T1000 (cell line): ENCODE measurements around the gene PLEKHG5.
"Not testable (repeated sequence)": the region's sequence is repeated elsewhere in the genome, so short reads cannot be mapped to it uniquely, and the experiment has no call there.

Source experiments
- DNase-seq: peaks from one replicate; lab custom pipeline; 2025; ENCODE audit warnings: mixed read lengths; lab: John Stamatoyannopoulos, UW

The PLEKHG5 gene

DNA sequence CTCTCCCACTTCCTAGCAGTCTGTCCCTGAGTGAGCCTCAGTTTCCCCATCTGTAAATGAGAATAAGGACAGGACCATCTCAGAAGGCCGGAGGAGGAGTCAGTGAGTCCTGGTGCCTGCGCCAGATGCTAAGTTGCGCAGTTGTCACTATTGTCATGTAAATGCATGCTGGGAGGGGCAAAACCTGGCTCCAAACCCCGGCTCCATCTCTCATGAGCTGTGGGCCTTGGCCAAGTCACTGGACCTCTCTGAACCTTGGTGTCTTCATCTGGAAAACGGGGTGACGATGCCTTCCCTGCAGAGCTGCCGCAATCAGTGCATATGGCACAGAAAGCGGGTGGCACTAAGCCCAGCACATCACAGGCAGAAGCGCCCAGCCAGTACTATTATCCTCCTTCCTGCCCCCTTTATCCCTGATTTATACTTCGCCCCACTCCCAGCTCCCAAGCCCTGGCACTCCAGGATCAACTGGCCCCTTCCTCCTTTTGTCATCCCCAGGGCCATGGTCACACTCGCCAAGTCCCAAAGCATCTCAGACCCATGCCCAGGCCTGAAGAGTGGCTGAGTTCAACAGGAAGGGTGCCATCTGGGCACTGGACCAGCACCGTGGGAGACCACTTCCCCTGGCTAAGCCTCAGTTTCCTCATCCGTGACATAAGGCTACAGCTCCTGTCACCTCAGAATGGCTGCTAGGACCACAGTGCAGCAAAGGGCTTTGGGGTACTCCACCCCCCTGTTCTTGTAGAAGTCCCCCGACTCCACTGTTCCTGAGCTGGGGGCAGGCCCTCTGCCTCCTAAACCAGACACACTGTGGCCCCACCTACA, 4.3 kb upstream of the PLEKHG5 start:
- no peak for DNase-seq

DNA sequence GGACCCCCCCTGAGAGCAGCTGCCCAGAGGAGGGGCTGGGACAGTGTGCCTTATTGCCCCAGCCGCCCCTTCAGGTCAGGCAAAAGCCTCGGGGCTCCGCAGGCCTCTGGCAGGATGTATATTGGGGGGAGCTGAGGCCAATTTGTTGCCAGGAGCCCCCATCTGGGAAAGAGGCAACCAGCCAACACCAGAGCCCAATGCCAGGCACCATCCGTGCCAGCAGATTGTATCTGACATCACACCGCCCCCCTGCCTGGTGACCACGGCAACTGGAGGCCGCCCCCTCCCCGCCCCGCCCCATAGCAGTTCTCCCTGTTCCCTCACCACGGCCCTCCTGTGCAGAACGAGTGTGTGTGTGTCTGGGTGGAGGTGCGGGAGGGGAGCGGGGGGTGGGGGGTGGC, 3.6 kb upstream of the PLEKHG5 start:
- DNase-seq = no peak

DNA sequence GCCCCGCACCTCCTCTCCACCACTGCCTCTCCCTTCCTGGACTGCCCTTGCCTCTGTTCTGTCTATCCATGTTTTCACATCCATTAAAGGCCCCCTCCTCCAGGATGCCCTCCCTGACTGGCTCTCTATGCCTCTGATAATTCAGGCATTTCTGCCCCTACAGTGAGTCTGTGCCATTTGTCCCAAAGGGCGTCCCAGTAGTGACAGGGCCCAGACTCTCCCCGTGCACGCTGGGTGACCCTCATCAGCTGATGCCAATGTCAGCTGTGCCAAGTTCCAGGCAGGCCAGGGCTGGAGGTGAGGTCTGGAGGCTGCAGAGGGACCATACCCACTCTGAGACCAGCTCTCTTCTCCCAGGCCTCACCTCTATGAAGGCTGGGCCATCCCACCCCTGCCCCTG, 3.2 kb upstream of the PLEKHG5 start:
- DNase-seq = no peak

DNA sequence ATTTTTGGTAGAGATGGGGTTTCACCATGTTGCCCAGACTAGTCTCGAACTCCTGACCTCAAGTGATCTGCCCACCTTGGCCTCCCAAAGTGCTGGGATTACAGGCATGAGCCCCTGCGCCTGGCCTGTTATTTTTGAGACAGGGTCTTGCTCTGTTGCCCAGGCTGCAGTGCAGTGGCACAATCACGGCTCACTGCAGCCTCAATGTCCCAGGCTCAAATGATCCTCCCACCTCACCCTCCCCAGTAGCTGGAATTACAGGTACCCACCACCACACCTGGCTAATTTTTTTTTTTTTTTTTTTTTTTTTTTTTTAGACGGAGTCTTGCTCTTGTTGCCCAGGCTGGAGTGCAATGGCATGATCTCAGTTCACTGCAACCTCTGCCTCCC, 2.4 kb upstream of the PLEKHG5 start:
- not testable (repeated sequence) for DNase-seq

DNA sequence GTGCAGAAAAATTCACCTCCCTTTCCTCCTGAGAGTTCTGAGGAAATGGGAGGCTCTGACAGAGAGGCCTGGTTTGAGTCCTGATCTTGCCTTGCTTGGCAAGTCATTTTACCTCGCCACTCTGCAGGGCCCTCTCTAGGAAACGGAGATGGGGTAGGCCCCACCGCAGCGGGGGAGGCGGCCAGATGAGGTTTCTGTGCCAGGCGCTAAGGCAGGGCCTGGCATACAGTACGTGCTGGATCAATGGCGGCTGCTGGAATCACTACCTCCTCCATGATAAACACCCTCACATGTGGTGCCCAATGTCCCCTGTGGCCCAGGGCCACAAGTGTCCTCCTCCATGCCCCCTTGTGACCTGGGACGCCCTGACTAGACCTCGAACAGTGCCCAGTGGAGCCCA, 499 bp upstream of the PLEKHG5 start:
- no peak for DNase-seq

DNA sequence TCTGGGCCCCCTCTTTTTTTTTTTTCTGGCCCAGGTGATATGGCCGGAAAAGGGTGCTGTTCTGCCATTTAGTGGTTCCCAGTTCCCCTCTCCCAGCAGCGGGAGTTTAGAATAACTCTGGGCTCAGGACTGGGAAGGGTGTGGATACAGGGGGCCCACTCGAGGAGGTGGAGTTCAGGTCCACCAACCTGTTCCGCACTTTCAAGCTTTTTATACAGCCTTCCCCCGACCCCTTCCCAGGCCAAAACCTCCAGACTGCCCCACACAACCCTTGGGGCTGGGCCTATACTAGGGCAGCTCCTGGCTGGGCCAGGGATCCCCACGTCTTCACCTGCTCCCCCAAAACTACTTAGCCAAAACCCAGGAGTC, 402 bp downstream of the PLEKHG5 start:
- DNase-seq = no peak

DNA sequence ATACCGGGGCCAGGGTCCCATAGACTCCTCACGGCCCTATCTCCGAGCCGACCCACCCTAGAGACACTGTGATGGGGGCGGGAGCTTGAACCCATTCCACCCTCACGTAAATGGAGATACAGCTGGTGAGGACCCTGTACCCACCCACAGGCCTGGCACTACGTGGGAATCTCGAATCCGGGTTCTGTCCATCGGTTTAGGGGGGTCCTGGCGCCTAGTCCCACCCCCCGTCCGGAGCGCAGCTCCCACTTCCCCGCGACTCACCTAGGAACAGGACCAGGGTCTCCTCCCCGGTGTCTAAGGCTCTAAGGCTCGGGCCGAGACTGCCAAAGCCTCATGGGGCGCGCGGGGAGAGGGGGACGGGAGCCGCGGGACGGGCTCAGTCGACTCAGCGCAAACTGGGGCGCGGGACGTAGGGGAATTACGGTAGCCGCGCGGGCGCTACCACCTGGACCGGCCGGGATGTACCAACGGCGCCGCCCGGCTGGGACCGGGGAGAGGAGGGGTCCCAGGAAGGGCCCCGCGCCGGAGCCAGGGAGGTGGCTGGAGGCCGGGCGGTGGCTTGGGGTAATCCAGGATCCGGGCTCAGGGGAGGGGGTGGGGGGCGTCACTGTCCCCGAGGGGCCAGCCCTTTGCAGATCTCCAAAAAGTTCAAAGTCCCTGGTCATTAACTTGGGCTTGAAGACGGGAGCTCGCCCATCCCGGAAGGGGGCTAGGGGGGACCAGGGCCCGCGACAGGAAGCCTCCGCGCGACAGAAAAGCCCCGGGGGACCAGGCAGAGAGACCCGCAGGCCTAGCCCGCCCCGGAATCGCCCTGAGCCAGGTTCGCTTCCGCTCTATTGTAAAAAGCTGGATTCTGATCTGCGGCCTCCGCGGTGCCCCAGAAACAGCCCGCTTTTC, 1.0 kb downstream of the PLEKHG5 start:
- DNase-seq = peak; percentile 39

DNA sequence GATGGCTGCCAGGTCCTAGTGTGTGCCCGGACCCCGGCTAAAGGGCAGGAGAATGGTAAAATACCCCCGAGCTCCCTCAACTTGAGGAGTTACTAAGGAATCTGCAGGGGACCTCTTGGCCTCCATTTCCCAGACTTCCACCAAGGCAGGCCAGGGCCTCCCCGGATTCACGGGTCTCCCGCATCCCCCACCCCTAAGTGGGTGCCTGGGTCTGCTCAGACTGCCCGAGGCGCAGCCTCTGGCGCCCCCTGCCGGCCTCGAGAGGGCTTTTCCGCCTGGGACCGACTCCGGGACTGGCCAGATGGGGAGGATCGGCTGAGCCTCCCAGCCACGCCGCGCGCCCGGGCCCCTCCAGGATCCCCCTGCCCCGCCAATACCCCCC, 1.7 kb downstream of the PLEKHG5 start:
- peak; percentile 42 for DNase-seq

DNA sequence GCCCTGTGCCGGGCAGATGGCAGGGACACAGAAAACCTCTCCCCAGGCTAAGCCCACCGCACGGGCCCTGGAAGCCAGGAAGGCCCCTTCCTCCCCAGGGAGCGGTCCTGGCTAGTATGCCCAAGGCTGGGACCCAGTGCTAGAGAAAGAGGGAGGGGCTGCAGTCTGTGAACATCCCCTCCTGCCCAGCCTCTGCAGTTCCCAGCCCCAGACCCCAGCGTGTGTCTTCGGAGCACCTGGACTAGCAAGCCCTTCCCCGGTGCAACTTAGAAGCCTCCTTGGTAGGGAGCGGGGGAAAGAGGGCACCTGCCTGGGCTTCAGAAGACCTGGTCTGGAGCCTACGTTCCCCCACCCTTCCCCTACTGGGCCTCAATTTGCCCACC, 2.1 kb downstream of the PLEKHG5 start:
- DNase-seq = no peak

DNA sequence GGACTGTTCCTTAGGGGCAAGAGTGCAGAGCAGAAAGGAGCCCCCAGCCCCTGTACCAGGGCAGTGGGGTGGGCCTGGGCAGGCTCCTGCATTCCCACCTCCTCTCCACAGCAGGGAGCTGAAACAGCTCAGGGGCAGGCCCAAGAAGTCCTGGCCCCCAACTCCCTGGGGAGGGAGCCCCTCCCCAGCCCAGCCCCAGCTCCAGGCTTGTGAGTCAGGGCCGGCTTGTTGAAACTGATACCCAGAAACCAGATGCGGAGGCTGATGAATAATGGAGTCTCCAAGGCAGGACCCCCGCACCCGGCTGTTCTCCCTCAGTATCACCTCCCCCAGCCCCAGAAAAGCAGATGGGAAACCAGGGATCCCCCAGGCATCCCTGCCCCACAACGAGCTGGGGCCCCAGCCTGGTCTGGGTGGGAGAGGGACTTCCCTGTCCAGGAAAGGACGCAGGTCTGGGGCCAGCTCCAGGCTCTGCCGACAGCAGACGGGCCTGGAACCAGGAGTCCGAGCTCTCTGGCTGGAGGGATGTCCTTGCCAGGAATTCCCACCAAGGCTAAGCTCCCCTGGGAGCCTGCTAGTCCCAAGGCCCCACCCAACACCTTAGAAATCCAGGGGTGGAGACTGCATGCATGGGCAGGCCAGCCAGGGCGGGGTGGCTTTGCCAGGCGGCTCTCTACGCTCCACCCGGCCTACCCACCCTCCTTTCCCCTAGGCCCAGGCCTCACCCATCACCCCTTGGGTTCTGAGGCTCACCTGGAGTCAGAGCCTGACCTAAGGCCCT, 2.7 kb downstream of the PLEKHG5 start:
- peak; percentile 11 for DNase-seq

DNA sequence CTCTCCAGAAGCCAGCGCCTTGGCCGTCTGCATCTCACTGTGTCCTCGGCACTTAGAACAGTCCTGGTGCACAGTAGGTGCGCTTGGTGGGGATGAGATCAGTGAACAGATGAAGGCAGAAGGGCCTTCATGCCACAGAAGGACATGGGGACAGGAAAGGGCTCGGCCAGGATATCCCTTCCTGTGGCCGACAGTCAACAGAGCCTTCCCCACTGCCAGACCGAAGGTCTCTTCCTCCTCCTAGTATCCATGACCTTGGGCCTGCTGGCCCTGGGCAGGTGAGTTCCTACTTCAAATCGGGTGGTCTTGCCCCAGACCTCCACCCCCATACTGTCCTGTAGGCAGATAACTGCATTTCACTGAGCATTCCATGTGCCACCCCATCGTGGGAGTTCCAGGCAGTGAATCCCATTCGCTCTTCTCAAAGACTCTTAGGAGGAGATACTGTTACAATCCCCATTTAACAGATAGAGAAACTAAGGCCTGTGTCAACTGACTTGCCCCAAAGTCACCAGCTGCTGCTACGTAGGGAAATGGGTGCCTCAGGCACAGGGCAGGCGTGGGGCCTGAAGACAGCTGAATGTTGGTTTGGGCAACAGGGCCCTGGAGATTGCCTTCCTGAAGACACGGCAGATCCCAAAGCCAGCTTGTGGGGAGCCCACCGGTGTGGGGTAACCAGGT, 3.5 kb downstream of the PLEKHG5 start:
- DNase-seq = no peak

DNA sequence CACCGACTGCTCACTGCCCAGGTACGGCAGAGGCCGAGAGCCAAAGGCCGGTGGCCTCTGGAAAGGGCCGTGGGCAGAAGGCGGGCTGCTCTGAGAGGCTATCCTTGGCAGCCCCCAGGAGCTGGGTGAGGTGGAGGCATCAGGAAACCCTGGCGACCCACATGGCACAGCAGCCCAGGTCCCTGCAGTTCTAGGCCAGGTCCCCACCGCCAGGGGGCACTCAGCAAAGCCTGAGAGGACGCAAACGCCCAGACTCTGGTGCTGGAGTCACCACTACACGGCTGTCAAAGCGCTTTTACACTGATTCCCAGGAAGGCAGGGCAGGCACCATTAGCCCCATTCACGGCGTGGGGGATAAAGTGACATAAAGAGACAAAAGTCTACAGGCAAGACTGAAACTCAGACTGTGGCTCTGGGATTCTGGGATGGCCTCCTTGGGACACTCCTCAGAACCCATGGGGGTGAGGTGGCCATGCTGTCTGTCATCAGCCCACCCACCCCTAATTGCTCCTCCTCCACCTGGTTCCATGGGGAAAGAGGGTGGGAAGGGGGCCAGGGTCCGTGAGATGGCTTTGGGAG, 4.9 kb downstream of the PLEKHG5 start:
- DNase-seq = peak; percentile 70

DNA sequence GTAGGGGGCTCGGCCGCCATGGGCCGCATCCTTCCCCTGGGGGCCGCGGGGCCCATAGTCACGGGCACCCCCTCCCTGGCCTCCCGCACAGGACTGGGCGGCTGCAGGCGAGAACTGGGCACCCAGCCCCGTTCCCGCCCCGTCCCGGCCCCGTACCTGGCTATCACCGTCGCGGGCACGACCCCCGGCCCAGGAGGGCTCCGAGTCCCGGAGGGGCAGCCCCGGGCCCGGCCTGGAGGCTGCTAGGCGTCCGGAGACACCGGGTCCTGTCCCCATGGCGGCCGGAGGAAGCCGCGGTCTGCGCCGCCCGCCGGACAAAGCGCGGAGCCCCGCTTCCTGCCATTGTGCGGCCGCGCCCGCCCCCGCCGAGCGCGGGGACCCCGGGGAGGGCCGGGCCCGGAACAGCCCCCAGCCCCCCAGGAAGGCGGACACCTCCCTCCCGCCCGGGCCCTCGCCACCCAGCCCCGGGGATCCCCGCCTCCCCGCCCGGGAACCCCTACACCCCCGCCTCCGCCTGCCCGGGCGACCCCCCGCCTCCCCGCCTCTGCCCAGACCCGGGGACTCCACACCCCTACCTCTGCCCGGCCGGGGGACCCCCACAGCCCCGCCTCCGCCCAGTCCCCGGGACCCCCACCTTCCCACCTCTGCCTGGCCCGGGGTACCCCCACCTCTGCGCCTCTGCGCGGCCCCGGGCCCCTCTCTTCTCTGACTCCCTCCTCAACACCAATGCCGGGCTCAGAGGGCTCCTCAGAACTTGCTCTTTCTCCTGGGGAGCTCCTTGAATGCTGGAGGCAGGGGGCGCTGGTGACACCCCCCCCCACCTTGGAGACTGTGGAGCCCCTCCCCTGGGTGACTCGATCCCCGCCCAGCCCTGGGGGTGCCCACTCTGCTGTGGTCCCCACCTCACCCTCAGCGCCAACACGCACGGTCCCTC, 6.0 kb downstream of the PLEKHG5 start:
- no peak for DNase-seq

DNA sequence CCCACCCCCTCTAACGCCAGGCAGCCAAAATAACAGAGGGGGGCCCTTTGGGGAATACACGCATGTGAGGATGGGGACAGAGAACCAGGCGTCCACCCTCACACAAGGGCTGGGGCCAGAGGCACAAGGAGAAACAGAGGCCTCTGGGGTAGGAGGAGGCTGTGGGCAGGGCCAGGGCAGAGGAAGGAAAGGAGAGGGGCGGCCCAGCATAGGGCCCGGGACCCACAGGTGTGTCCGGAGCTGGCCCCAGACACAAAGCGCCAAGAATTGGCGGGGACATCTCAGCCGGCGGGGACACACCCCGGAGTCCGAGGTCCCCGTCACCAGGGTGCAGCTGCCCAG, 6.7 kb downstream of the PLEKHG5 start:
- DNase-seq = no peak

DNA sequence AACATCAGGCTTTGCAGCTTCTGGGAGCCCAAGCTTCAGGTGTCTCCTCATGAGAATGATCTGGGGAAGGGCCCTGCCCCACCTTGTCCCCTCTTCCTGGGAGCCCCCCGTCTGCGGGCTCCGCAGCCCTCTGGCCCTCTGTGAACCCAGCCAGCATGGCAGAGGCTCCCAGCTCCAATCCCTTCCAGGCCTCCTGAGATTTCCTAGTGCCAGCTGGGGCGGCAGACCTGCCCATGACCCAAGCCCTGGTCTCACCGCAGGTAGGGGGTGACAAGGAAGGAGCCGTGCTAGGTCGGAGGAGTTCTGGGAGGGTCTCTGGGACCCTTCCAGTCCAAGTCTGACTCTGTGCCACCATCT, 7.7 kb downstream of the PLEKHG5 start:
- DNase-seq = no peak

DNA sequence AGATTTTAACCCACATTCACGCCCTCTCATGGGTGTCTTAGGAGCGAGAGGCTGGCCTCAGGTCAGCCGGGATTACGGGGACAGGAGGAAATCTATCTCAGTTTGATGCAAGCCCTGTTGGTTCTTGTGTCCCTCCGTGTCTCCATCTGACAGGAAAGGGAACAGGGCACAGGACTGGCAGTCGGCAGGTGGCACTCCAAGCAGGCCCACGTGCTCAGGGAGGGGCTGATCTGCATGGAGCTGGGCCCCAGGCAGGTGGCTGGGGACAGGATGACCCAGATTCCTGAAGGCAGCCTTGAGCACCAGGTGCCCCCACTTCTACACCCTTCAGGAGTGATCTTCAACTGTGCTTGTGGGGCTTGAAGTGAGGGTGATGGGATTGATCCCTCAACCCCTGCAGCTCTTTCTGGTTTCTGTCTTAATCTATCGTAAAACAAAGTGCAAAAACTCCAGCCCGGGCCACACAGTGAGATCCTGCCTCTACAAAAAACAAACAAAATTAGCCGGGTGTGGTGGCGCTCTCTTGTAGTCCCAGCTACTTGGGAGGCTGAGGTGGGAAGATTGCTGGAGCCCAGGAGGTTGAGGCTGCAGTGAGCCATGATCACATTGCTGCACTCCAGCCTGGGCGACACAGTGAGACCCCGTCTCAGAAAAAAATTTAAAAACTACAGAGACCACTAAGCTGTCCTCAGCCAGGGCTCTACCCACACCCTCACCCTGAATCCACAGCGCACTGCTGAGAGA, 8.3 kb downstream of the PLEKHG5 start:
- no peak for DNase-seq

DNA sequence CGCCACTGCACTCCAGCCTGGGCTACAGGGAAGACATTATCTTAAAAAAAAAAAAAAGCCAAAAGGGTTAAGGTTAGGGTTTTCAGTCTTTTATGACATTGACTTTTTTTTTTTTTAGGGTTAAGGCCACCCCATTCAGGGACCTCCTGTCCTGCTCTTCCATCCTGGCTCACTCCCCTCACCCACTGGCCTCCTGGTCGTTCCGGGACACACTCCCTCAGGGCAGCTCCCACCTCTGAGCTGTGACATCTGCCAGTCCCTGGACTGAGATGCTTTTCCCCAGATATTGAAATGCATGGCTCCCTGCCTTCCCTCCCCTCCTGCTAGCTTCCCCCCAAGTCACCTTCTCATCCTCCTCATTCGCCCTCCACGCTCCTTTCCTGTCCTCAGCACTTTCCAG, 9.6 kb downstream of the PLEKHG5 start:
- no peak for DNase-seq

DNA sequence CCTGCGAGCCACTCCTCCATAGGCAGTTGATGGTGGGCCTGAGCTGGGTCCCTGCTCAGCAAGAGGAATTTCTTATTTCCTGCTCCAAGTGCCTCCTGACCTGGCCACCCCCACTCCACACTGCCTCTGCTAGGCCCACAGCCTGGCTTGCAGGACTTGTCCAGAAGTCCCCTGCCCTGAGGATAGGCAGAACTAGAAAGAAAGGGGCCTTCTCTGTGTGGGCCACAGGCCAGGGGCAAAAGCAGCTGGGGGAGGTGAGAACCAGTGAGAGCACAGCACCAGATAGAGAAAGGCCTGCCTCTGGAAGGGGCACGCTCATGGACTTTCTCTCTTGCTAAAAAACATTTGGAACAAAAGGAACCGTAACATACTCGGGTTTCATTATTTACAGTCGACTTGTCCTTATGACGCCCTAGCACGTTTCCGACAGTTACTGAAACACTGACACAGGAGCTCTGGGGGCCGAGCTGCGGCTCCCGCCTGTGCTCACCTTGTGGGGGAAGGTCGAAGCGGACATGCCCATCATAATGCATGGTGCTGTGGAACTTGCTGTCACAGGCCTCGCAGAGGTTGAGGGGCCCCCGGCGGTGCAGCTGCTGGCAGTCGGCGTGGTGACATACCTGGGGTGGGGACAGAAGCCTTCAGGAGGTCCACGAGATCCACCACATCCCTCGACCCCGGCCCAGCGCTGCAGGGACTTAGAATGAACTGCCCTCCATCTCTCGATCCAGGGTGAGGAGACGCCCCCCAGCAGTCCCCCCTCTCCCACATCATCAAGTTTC, 14.2 kb downstream of the PLEKHG5 start:
- DNase-seq = no peak

DNA sequence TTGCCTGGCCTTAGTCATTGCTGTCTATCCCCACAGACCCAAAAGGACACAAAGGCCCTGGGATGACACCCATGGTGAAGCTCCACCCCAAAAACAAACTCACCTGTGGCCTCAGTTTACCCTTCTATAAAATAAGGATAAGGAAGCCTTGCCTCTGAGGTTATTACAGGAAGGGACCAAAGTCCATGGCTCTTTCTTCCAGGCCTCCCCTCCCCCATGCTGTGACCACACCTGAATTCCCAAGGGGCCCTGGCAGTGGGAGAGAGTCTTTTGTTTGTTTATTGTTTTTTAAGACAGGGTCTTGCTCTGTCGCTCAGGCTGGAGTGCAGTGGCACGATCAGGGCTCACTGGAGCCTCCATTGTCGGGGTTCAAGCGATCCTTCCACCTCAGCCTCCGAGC, 15.0 kb downstream of the PLEKHG5 start:
- no peak for DNase-seq
